Measurements from ENCODE around the gene AGMO.

DNA sequence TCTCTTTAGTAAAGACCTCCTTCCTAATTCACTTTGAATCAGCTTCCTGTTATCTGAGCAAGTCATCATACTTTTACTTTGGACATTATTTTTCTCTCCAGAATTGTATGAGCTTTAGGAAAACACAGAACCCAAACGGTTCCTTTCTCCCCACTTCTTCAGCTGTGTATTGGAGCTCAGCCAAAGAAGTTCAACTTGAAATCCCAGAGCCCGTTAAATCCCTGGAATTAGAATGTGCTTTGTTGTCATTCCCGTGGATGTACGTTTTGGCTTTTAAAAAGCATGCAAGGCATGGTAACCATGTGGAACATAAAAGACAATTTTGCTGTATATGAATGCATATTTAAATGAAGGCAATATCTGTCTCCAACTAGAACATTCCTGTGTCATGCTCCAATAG, 46.6 kb downstream of the AGMO start:
- TF ChIP-seq CTCF (IDR thresholded peaks at IDR 0.05; ENCODE audit: low read depth, low read length) (no peak), POLR2A (IDR thresholded peaks at IDR 0.05; ENCODE audit: extremely low read depth, insufficient read length) (no peak), MYC (IDR thresholded peaks at IDR 0.05; ENCODE audit: low read depth, low read length) (no peak), MAX (IDR thresholded peaks at IDR 0.05; ENCODE audit: low read depth, low read length) (no peak)
